Stomach (tissue), 9 donors: ENCODE data around the gene SEMA4D. TPM values are rescaled to one million over a fixed set of nuclear protein-coding genes. Genes with fewer than 3 reads are reported as not detected.

ENCODE experiments used
- DNase-seq, 2 donors: peaks; one replicate each; pipeline versions ENCODE4 v3.0.0 to v3.0.0-alpha.2; 2013 to 2019
- H3K27ac ChIP-seq, 5 donors: fragments of 200-600 bp in 4 of 5; sonication (generic) in 4 of 5; one replicate each; pipeline ENCODE4 v1.5.1; 2013 to 2019; ENCODE audit warnings: mild to moderate bottlenecking in 1 of 5, moderate library complexity in 1 of 5
- H3K27me3 ChIP-seq, 3 donors: fragments of 200-600 bp; sonication (generic); one replicate each; pipeline ENCODE4 v1.5.1; 2017 to 2019; ENCODE audit warnings: mixed run types in 1 of 3
- H3K36me3 ChIP-seq, 4 donors: fragments of 200-600 bp; sonication (generic); 1 replicate in 3 of 4; 2 replicates in 1 of 4; pipeline ENCODE4 v1.5.1; 2016 to 2019
- H3K4me1 ChIP-seq, 4 donors: fragments of 200-600 bp; sonication (generic); one replicate each; pipeline ENCODE4 v1.5.1; 2016 to 2019
- H3K4me3 ChIP-seq, 4 donors: fragments of 200-600 bp; sonication (generic) in 3 of 4; one replicate each; pipeline ENCODE4 v1.5.1; 2016 to 2019; ENCODE audit warnings: mild to moderate bottlenecking in 1 of 4
- H3K9me3 ChIP-seq, 4 donors: fragments of 200-600 bp; sonication (generic); one replicate each; pipeline ENCODE4 v1.5.1; 2016 to 2019
- CTCF ChIP-seq, 7 experiments: fragments of 450-650 bp in 4 of 7; fragments of 200-600 bp in 3 of 7; sonication (generic) in 3 of 7; IDR thresholded peaks; one replicate each; pipeline ENCODE4 v1.5.1; 2016 to 2019; ENCODE audit warnings: antibody characterized with exemption in 7 of 7, control low read depth in 2 of 7, mild to moderate bottlenecking in 1 of 7
- EP300 ChIP-seq: sonication (generic); formaldehyde crosslinking; IDR thresholded peaks from one replicate; pipeline ENCODE4 v1.6.1; 2017; ENCODE audit warnings: antibody characterized with exemption
- POLR2A ChIP-seq, 4 donors: fragments of 450-650 bp; IDR thresholded peaks; one replicate each; pipeline ENCODE4 v1.6.1; 2016; ENCODE audit warnings: antibody characterized with exemption in 4 of 4, control low read depth in 2 of 4, mild to moderate bottlenecking in 1 of 4, moderate library complexity in 1 of 4
- POLR2AphosphoS5 ChIP-seq, 3 donors: sonication (generic); formaldehyde crosslinking; IDR thresholded peaks; one replicate each; pipeline ENCODE4 v1.6.1; 2016; ENCODE audit warnings: antibody characterized with exemption in 3 of 3
- WGBS, 5 donors: extraction: QIAGEN DNeasy Blood & Tissue Kit in 3 of 5; methylation state at CpG; one replicate each; pipeline versions ENCODE4 v1.1.5 to v1.1.7; 2013 to 2018; 5-methylcytosine and 5-hydroxymethylcytosine counted together
- intact Hi-C: fragments of 100-400 bp; cut with DNase I; formaldehyde crosslinking; loops from one replicate; pipeline ENCODE4 v1.15.1; 2023; ENCODE audit warnings: low total_unique reads
- polyA plus RNA-seq, 3 donors: library from polyadenylated mRNA; stranded (reverse); fragments of 200-250 nt; gene quantifications; one replicate each; pipeline ENCODE4 v1.2.3, GENCODE V29; 2013
- total RNA-seq, 5 donors: library from RNA; depleted of rRNA; stranded (reverse); fragments of >200 nt; gene quantifications; one replicate each; pipeline versions ENCODE4 v1.1.0 to v1.2.3, GENCODE V29; 2014 to 2016
- donor health status: healthy with polysubstance abuse.
- donor health status: Bipolar disorder and iron deficiency.
- donor health status: healthy.

The SEMA4D gene
- total and polyA plus RNA-seq, 8 donors, result 4.9 to 43.3 (median 12.5) TPM

GRCh38 chr9:89439571-89439970 is 58.3 kb downstream of the SEMA4D start:
- DNase-seq, result no peak
- intact Hi-C loops, result no loop called here

GRCh38 chr9:89438194-89438593 is 59.7 kb downstream of the SEMA4D start:
- no peaks in the 10 kb centered on the region for H3K27me3 ChIP-seq
- peaks cover 57 to 93% (median 84%) of the 10 kb centered on the region in 4 donors for H3K4me1 ChIP-seq
- H3K4me3 ChIP-seq, result no peak overlapping the region
- TF ChIP-seq EP300, result no peak
- no peak for TF ChIP-seq CTCF (IDR thresholded peaks at IDR 0.05)
- TF ChIP-seq POLR2AphosphoS5 (IDR thresholded peaks at IDR 0.05), result no peak
- TF ChIP-seq POLR2A (IDR thresholded peaks at IDR 0.05), result no peak
- H3K27ac ChIP-seq, result peak overlapping the region in 3 of 5 donors; percentile 22 to 71 (median 63)
- no peak for DNase-seq
- WGBS, 5 donors, result 90 to 95% (median 92%) methylated on average over 7 of the region's 7 CpGs
- H3K36me3 ChIP-seq, result no peaks in the 10 kb centered on the region
- H3K9me3 ChIP-seq, result no peaks in the 10 kb centered on the region
- intact Hi-C loops, result no loop called here

More at GRCh38 chr9:89439571-89439970, 58.3 kb downstream of the SEMA4D start:
- Histone ChIP-seq H3K4me3 (no peak overlapping the region), H3K27me3 (no peaks in the 10 kb centered on the region), H3K27ac (peak overlapping the region in 4 of 5 donors; percentile 2 to 86 (median 80)), H3K36me3 (no peaks in the 10 kb centered on the region), H3K4me1 (peaks cover 62 to 93% (median 86%) of the 10 kb centered on the region in 4 donors), H3K9me3 (no peaks in the 10 kb centered on the region)
- WGBS, 5 donors, result 84 to 96% (median 91%) methylated on average over 10 of the region's 10 CpGs
- TF ChIP-seq POLR2A (IDR thresholded peaks at IDR 0.05) (no peak), CTCF (IDR thresholded peaks at IDR 0.05) (no peak), POLR2AphosphoS5 (IDR thresholded peaks at IDR 0.05) (no peak), EP300 (no peak)

GRCh38 chr9:89437772-89438171 is 60.1 kb downstream of the SEMA4D start:
- intact Hi-C loops, result no loop called here
- whole genome bisulfite sequencing, 5 donors, result 77 to 91% (median 83%) methylated on average over 5 of the region's 5 CpGs
- DNase-seq, result no peak
- TF ChIP-seq EP300, result no peak
- TF ChIP-seq CTCF (IDR thresholded peaks at IDR 0.05), result no peak
- no peak for TF ChIP-seq POLR2AphosphoS5 (IDR thresholded peaks at IDR 0.05)
- TF ChIP-seq POLR2A (IDR thresholded peaks at IDR 0.05), result no peak
- no peaks in the 10 kb centered on the region for H3K36me3 ChIP-seq
- H3K4me1 ChIP-seq, result peaks cover 57 to 93% (median 84%) of the 10 kb centered on the region in 4 donors
- no peaks in the 10 kb centered on the region for H3K9me3 ChIP-seq
- H3K4me3 ChIP-seq, result no peak overlapping the region
- no peaks in the 10 kb centered on the region for H3K27me3 ChIP-seq
- H3K27ac ChIP-seq, result peak overlapping the region in 4 of 5 donors; percentile 3 to 71 (median 42)

GRCh38 chr9:89436963-89437625 is 60.8 kb downstream of the SEMA4D start:
- WGBS, 5 donors, result 37 to 68% (median 43%) methylated on average over 11 to 17 of the region's 17 CpGs
- TF ChIP-seq POLR2AphosphoS5 (IDR thresholded peaks at IDR 0.05) (peak in 2 of 3 donors; percentile 71 to 80), POLR2A (IDR thresholded peaks at IDR 0.05) (no peak), EP300 (no peak)
- peaks cover 61 to 93% (median 84%) of the 10 kb centered on the region in 4 donors for H3K4me1 ChIP-seq
- H3K4me3 ChIP-seq, result no peak overlapping the region
- H3K36me3 ChIP-seq, result no peaks in the 10 kb centered on the region
- no peaks in the 10 kb centered on the region for H3K9me3 ChIP-seq
- H3K27me3 ChIP-seq, result no peaks in the 10 kb centered on the region
- peak overlapping the region; percentile 3 to 71 (median 58) for H3K27ac ChIP-seq
- DNase-seq, result peak; percentile 84 to 88
- intact Hi-C loops, result no loop called here

GRCh38 chr9:89436326-89436725 is 61.6 kb downstream of the SEMA4D start:
- H3K27me3 ChIP-seq, result no peaks in the 10 kb centered on the region
- H3K36me3 ChIP-seq, result no peaks in the 10 kb centered on the region
- intact Hi-C loops, result no loop called here
- DNase-seq, result no peak
- H3K27ac ChIP-seq, result peak overlapping the region in 4 of 5 donors; percentile 13 to 71 (median 62)
- no peak overlapping the region for H3K4me3 ChIP-seq
- peaks cover 59 to 93% (median 84%) of the 10 kb centered on the region in 4 donors for H3K4me1 ChIP-seq
- WGBS, 5 donors, result 79 to 96% (median 85%) methylated on average over 4 to 13 of the region's 13 CpGs
- no peaks in the 10 kb centered on the region for H3K9me3 ChIP-seq
- TF ChIP-seq POLR2A (IDR thresholded peaks at IDR 0.05) (no peak), POLR2AphosphoS5 (IDR thresholded peaks at IDR 0.05) (no peak), CTCF (IDR thresholded peaks at IDR 0.05) (no peak), EP300 (no peak)
